ENCODE measurements around the gene RACGAP1.
A peak's percentile ranks its signal among the peaks of the same experiment; 100 is the strongest.

RACGAP1 gene

GRCh38 chr12:49953151-49953550 lies 72.1 kb downstream of the RACGAP1 start:
- DNase-seq, result no peak

GRCh38 chr12:49952391-49953055 lies 72.8 kb downstream of the RACGAP1 start:
- no peak for DNase-seq

- DNase-seq, result no peak
Measured at GRCh38 chr12:49951411-49952240, 73.7 kb downstream of the RACGAP1 start.

- DNase-seq, result no peak
Measured at GRCh38 chr12:49950273-49951251, 74.7 kb downstream of the RACGAP1 start, which contains the start of gene AQP2. Gene AQP2, plus strand, starts transcription at chr12:49950737. Its CDS starts 94 bp downstream, at chr12:49950831.

- DNase-seq, result no peak
Measured at GRCh38 chr12:49949866-49950265, 75.4 kb downstream of the RACGAP1 start.

- no peak for DNase-seq
Measured at GRCh38 chr12:49948866-49949845, 76.1 kb downstream of the RACGAP1 start.

- DNase-seq, result no peak
Measured at GRCh38 chr12:49947593-49948226, 77.6 kb downstream of the RACGAP1 start.

- no peak for DNase-seq
Measured at GRCh38 chr12:49946497-49946896, 78.8 kb downstream of the RACGAP1 start.

GRCh38 chr12:49946086-49946485 lies 79.2 kb downstream of the RACGAP1 start:
- DNase-seq, result no peak

GRCh38 chr12:49945394-49946080 lies 79.8 kb downstream of the RACGAP1 start:
- DNase-seq, result peak in 1 of 2 experiments; percentile 21

- no peak for DNase-seq
Measured at GRCh38 chr12:49944718-49945117, 80.6 kb downstream of the RACGAP1 start.

GRCh38 chr12:49944046-49944445 lies 81.2 kb downstream of the RACGAP1 start:
- no peak for DNase-seq

- DNase-seq, result no peak
Measured at GRCh38 chr12:49943625-49943960, 81.7 kb downstream of the RACGAP1 start.

GRCh38 chr12:49942921-49943624 lies 82.2 kb downstream of the RACGAP1 start:
- DNase-seq, result no peak

- no peak for DNase-seq
Measured at GRCh38 chr12:49942512-49942893, 82.8 kb downstream of the RACGAP1 start.

GRCh38 chr12:49941556-49942511 lies 83.5 kb downstream of the RACGAP1 start:
- no peak for DNase-seq

GRCh38 chr12:49939707-49940106 lies 85.6 kb downstream of the RACGAP1 start:
- DNase-seq, result no peak

- no peak for DNase-seq
Measured at GRCh38 chr12:49939307-49939706, 86.0 kb downstream of the RACGAP1 start.

All from cerebellar nuclear complex (tissue), 1 donor.